ENCODE data around the gene PFKFB3.

DNA sequence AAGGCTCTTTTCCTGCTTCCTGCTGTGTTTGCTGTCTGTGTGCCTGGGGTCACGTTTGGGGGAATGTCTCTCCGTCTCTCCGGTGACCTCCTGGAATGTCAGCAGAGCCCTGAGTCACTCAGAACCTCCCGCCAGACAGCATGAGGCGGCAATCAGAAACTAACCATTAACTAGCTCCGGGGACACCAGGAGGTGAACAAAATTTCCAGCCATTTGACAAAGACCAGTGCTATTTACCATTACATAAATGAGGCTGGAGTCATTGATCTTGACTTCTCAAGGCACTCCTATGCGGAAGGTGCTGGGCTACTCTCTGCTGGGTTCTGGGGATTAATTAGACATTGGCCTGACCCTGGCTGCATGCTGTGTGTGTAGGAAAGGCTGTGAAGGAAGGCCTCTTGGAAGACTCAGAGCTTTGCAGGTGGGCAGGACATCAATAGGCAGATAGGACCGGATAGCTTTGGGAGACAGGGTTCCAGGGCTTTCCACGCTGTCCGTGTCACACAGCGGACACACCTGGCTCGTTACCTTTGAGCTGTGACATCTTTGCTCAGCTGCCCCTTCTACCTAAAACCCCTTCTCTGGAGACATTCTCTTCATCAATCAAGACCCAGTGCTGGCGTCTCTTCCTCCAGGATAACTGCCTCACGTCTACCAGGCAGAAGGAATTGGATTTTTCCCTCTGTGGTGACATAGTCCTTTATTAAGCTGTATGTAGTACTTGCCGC is 77.0 kb downstream of the PFKFB3 start:
- TF ChIP-seq SPI1 (IDR thresholded peaks at IDR 0.05; ENCODE audit: borderline replicate concordance, low read depth, low read length) (no peak), KAT8 (IDR thresholded peaks at IDR 0.05; ENCODE audit: low read depth) (no peak), SP2 (IDR thresholded peaks at IDR 0.05; ENCODE audit: extremely low read depth, low read depth, low read length, poor library complexity, severe bottlenecking) (no peak), JUNB (CRISPR knock-in tag; conservative IDR thresholded peaks at IDR 0.05) (no peak), PHF21A (IDR thresholded peaks at IDR 0.05; ENCODE audit: borderline replicate concordance, low read depth) (no peak)
